Measurements from ENCODE around the gene CILP2.

GRCh38 chr19:19533841-19534240 is 4.2 kb upstream of the CILP2 start:
- no peak for TF ChIP-seq EZH2 (IDR thresholded peaks at IDR 0.05; ENCODE audit: low read depth, low read length, severe bottlenecking)
- no peak for TF ChIP-seq BRCA1 (IDR thresholded peaks at IDR 0.05; ENCODE audit: low read depth, low read length)
- TF ChIP-seq CTCF (IDR thresholded peaks at IDR 0.05; ENCODE audit: control extremely low read depth in 1 of 3, insufficient read depth in 1 of 3, low read depth in 1 of 3, low read length in 3 of 3), result no peak
- no peak for TF ChIP-seq POLR2A (IDR thresholded peaks at IDR 0.05; ENCODE audit: control extremely low read depth in 1 of 2, low read depth in 2 of 2, low read length in 2 of 2)
- no peak for TF ChIP-seq MAX (IDR thresholded peaks at IDR 0.05)
- TF ChIP-seq KDM1A (IDR thresholded peaks at IDR 0.05; ENCODE audit: borderline replicate concordance, low read length), result no peak
- TF ChIP-seq SP2 (IDR thresholded peaks at IDR 0.05; ENCODE audit: low read length), result no peak
- TF ChIP-seq SIN3A (conservative IDR thresholded peaks at IDR 0.05 in 1 of 2, IDR thresholded peaks at IDR 0.05 in 1 of 2; ENCODE audit: low read depth in 1 of 2, low read length in 2 of 2), result no peak
- no peak for TF ChIP-seq JUN (IDR thresholded peaks at IDR 0.05; ENCODE audit: low read depth, low read length)
- no peak for TF ChIP-seq SP1 (IDR thresholded peaks at IDR 0.05; ENCODE audit: low read depth, low read length)
- TF ChIP-seq POLR2AphosphoS5 (IDR thresholded peaks at IDR 0.05; ENCODE audit: low read depth, low read length), result no peak
- no peak for TF ChIP-seq NRF1 (IDR thresholded peaks at IDR 0.05; ENCODE audit: low read depth, low read length)
- TF ChIP-seq SP4 (IDR thresholded peaks at IDR 0.05; ENCODE audit: low read length), result no peak
- no peak for TF ChIP-seq CHD1 (IDR thresholded peaks at IDR 0.05; ENCODE audit: low read depth, low read length)

All from H1 (cell line).